Measurements from ENCODE around the gene ZNF559. TPM values are rescaled to one million over a fixed set of nuclear protein-coding genes. Genes with fewer than 3 reads are reported as not detected.

ZNF559 gene
- total and polyA plus RNA-seq, 2 of the 8 experiments (the other 6 are each of a cell fraction or from before 2014, with no cell fraction given), result 10.2 to 17.6 TPM

- H2BK12ac ChIP-seq (ENCODE audit: low read depth, low read length), result no peak overlapping the region
- H3K23ac ChIP-seq (ENCODE audit: insufficient read length), result no peak overlapping the region
- H3K4me1 ChIP-seq (replicated peaks in 1 of 4; ENCODE audit: control insufficient read depth in 3 of 4, insufficient read depth in 4 of 4, low read length in 3 of 4), result peaks cover 0 to 3% (median 0%) of the 10 kb centered on the region in 4 experiments; a peak in 1 of 7 replicates
- H3K23me2 ChIP-seq (ENCODE audit: low read depth, low read length), result peaks cover 5% of the 10 kb centered on the region; the same call in 1 of the 2 replicates
- H4K20me1 ChIP-seq (replicated peaks in 1 of 2; ENCODE audit: control insufficient read depth in 1 of 2, insufficient read depth in 2 of 2, low read length in 2 of 2), result no peaks in the 10 kb centered on the region
- no peak overlapping the region for H2AK5ac ChIP-seq (ENCODE audit: low read depth, low read length)
- H3K56ac ChIP-seq (replicated peaks; ENCODE audit: insufficient read length, low read depth, low read length), result no peak overlapping the region
- no peak overlapping the region for H2BK5ac ChIP-seq (ENCODE audit: low read depth, low read length)
- H2BK120ac ChIP-seq (replicated peaks; ENCODE audit: low read depth, low read length), result no peak overlapping the region
- H3K4ac ChIP-seq (replicated peaks; ENCODE audit: insufficient read length, low read depth, low read length), result no peak overlapping the region
- H3K27me3 ChIP-seq (replicated peaks in 1 of 4; ENCODE audit: control insufficient read depth in 3 of 4, extremely low read depth in 1 of 4, insufficient read depth in 3 of 4, low read length in 3 of 4), result no peaks in the 10 kb centered on the region
- ChIA-PET CTCF (ENCODE audit: partially characterized antibody) (no interaction called here), POLR2A (ENCODE audit: partially characterized antibody) (no interaction called here)
- no peak overlapping the region for H3K18ac ChIP-seq (ENCODE audit: extremely low read depth, low read length)
- no peak for FAIRE-seq
- WGBS, 2 experiments (ENCODE audit: extremely low coverage in 1 of 2, insufficient coverage in 1 of 2, insufficient read length in 1 of 2, insufficient replicate concordance in 2 of 2, low coverage in 1 of 2, low lambda C conversion rate in 2 of 2, missing lambda C conversion rate in 1 of 2), result 93% methylated on average over 1 of the region's 1 CpG; no CpG with 5 or more reads in 1 of the 2 experiments
- DNase-seq (ENCODE audit: low read depth in 1 of 2, low spot score in 2 of 2), result no peak
- H4K91ac ChIP-seq (replicated peaks; ENCODE audit: insufficient read length, low read length), result no peak overlapping the region
- no peak overlapping the region for H2BK15ac ChIP-seq (ENCODE audit: low read length)
- no peak overlapping the region for H2BK20ac ChIP-seq (ENCODE audit: low read length)
- no peaks in the 10 kb centered on the region for H3K79me1 ChIP-seq (ENCODE audit: low read depth, low read length)
- H3K4me3 ChIP-seq (ENCODE audit: extremely low read depth in 1 of 4, insufficient read depth in 2 of 4, low read depth in 3 of 4, low read length in 4 of 4), result no peak overlapping the region
- no peak overlapping the region for H3K4me2 ChIP-seq (ENCODE audit: insufficient read depth in 1 of 2, low read depth in 2 of 2, low read length in 2 of 2)
- H2AFZ ChIP-seq (ENCODE audit: low read length), result no peak overlapping the region
- no peak overlapping the region for H3K14ac ChIP-seq (ENCODE audit: insufficient read length)
- H3K36me3 ChIP-seq (ENCODE audit: control insufficient read depth in 2 of 4, insufficient read depth in 4 of 4, low read length in 3 of 4), result peaks cover 0 to 24% (median 3%) of the 10 kb centered on the region in 4 experiments; a peak in 3 of 8 replicates
- no peak overlapping the region for H3K9ac ChIP-seq (replicated peaks in 1 of 4; ENCODE audit: extremely low read depth in 1 of 4, low read depth in 3 of 4, low read length in 3 of 4)
- peaks cover 11 to 33% of the 10 kb centered on the region in 2 experiments; a peak in 2 of 4 replicates for H3K9me3 ChIP-seq (ENCODE audit: insufficient read depth in 2 of 2, low read depth in 1 of 2, low read length in 1 of 2)
- no peak overlapping the region for H4K5ac ChIP-seq (ENCODE audit: insufficient read length, low read depth, low read length)
- no peak overlapping the region for H4K8ac ChIP-seq (ENCODE audit: extremely low read depth, insufficient read depth, low read length)
- H3K27ac ChIP-seq (ENCODE audit: low read depth, low read length), result no peak overlapping the region
- no peaks in the 10 kb centered on the region for H3K79me2 ChIP-seq (ENCODE audit: control insufficient read depth in 1 of 2, insufficient read depth in 2 of 2, low read length in 2 of 2)
- TF ChIP-seq, protein P1, sequence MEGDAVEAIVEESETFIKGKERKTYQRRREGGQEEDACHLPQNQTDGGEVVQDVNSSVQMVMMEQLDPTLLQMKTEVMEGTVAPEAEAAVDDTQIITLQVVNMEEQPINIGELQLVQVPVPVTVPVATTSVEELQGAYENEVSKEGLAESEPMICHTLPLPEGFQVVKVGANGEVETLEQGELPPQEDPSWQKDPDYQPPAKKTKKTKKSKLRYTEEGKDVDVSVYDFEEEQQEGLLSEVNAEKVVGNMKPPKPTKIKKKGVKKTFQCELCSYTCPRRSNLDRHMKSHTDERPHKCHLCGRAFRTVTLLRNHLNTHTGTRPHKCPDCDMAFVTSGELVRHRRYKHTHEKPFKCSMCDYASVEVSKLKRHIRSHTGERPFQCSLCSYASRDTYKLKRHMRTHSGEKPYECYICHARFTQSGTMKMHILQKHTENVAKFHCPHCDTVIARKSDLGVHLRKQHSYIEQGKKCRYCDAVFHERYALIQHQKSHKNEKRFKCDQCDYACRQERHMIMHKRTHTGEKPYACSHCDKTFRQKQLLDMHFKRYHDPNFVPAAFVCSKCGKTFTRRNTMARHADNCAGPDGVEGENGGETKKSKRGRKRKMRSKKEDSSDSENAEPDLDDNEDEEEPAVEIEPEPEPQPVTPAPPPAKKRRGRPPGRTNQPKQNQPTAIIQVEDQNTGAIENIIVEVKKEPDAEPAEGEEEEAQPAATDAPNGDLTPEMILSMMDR (IDR thresholded peaks at IDR 0.05; ENCODE audit: control extremely low read depth in 1 of 3, insufficient read depth in 1 of 3, low read depth in 1 of 3, low read length in 3 of 3), result no peak
- TF ChIP-seq TBP (IDR thresholded peaks at IDR 0.05; ENCODE audit: low read depth, low read length), result no peak
- no peak for TF ChIP-seq MAFK (IDR thresholded peaks at IDR 0.05; ENCODE audit: low read depth, low read length)
- TF ChIP-seq NRF1 (IDR thresholded peaks at IDR 0.05; ENCODE audit: low read depth, low read length), result no peak
- no peak for TF ChIP-seq EP300 (IDR thresholded peaks at IDR 0.05; ENCODE audit: borderline replicate concordance in 1 of 2, low read depth in 2 of 2, low read length in 2 of 2)
- no peak for TF ChIP-seq GABPA (IDR thresholded peaks at IDR 0.05; ENCODE audit: borderline replicate concordance, insufficient read depth, low read length)
- TF ChIP-seq RBBP5 (IDR thresholded peaks at IDR 0.05; ENCODE audit: borderline replicate concordance, low read depth, low read length), result no peak
- no peak for TF ChIP-seq CBX5 (IDR thresholded peaks at IDR 0.05; ENCODE audit: low read depth, low read length)
- no peak for TF ChIP-seq TAF7 (optimal IDR thresholded peaks at IDR 0.05; ENCODE audit: borderline replicate concordance, low read depth, low read length)
- TF ChIP-seq SP4 (IDR thresholded peaks at IDR 0.05; ENCODE audit: low read length), result no peak
- TF ChIP-seq SUZ12 (IDR thresholded peaks at IDR 0.05; ENCODE audit: low read length), result no peak
- no peak for TF ChIP-seq PHF8 (conservative IDR thresholded peaks at IDR 0.05; ENCODE audit: low read depth, low read length)
Observed at GRCh38 chr19:9306443-9306842, 17.5 kb upstream of the ZNF559 start.

Data from H1 (cell line).